IMR-90 (cell line): ENCODE measurements around the gene ZMAT2. TPM values are rescaled to one million over a fixed set of nuclear protein-coding genes. Genes with fewer than 3 reads are reported as not detected.

Source experiments
- ATAC-seq: fragments of 200-7000 bp; cut with Tn5 transposase; 2 replicates; pipeline ENCODE4 v1.9.1; 2020; ENCODE audit warnings: low read depth, mild to moderate bottlenecking, moderate library complexity
- BruUV-seq: library from RNA; stranded (reverse); fragments of 400-500 nt; replicated peaks from 2 replicates; lab custom pipeline; 2021; lab: Mats Ljungman, UMichigan
- CTCF ChIA-PET: fragments of 300-600 bp; formaldehyde crosslinking; extraction: SDS; loops from one replicate; lab custom pipeline; 2021; ENCODE audit warnings: antibody characterized with exemption; lab: Yijun Ruan, JAX
- POLR2A ChIA-PET: fragments of 300-600 bp; sonication (Branson Sonifier 250); formaldehyde crosslinking; loops from one replicate; lab custom pipeline; 2022; ENCODE audit warnings: antibody characterized with exemption; ENCODE audit not compliant: unreplicated experiment; lab: Charles Lee
- DNase-seq: peaks from one replicate; pipeline ENCODE4 v3.0.0; 2013
- H2AFZ ChIP-seq: replicated peaks from 2 replicates; pipeline ENCODE3; 2013; ENCODE audit warnings: low read length, mild to moderate bottlenecking; ENCODE audit not compliant: poor library complexity
- H2AK5ac ChIP-seq: 2 replicates; pipeline ENCODE4 v1.6.1; 2013; ENCODE audit warnings: low read depth, low read length, inconsistent platforms
- H2AK9ac ChIP-seq: replicated peaks from 2 replicates; pipeline ENCODE3; 2013; ENCODE audit warnings: mild to moderate bottlenecking, low read depth, low read length, moderate library complexity; ENCODE audit not compliant: poor library complexity
- H2BK120ac ChIP-seq: 2 replicates; pipeline ENCODE4 v1.6.1; 2013; ENCODE audit warnings: low read depth, low read length, inconsistent platforms
- H2BK15ac ChIP-seq: 3 replicates; pipeline ENCODE4 v1.6.1; 2013; ENCODE audit warnings: low read depth, low read length, inconsistent platforms
- H2BK20ac ChIP-seq: 2 replicates; pipeline ENCODE4 v1.6.1; 2013; ENCODE audit warnings: low read depth, mild to moderate bottlenecking, inconsistent platforms, low read length, moderate library complexity
- H2BK5ac ChIP-seq: 2 replicates; pipeline ENCODE4 v1.6.1; 2013; ENCODE audit warnings: mild to moderate bottlenecking, low read depth, low read length, inconsistent platforms; ENCODE audit not compliant: poor library complexity, severe bottlenecking
- H3K14ac ChIP-seq: replicated peaks from 2 replicates; pipeline ENCODE4 v1.6.1; 2013; ENCODE audit warnings: low read depth, low read length, inconsistent platforms
- H3K18ac ChIP-seq: 2 replicates; pipeline ENCODE4 v1.6.1; 2013; ENCODE audit warnings: low read depth, low read length, control low read depth
- H3K23ac ChIP-seq: 2 replicates; pipeline ENCODE4 v1.6.1; 2013; ENCODE audit warnings: low read depth, low read length, inconsistent platforms
- H3K27ac ChIP-seq: 2 replicates; pipeline ENCODE4 v1.5.1; 2013; ENCODE audit warnings: mild to moderate bottlenecking, control low read depth, low read length; ENCODE audit not compliant: insufficient read depth
- H3K27me3 ChIP-seq: 2 replicates; pipeline ENCODE4 v1.6.1; 2013; ENCODE audit warnings: low read length; ENCODE audit not compliant: control insufficient read depth, insufficient read depth
- H3K36me3 ChIP-seq: 2 replicates; pipeline ENCODE4 v1.6.1; 2013; ENCODE audit warnings: low read length, mixed read lengths; ENCODE audit not compliant: control insufficient read depth, insufficient read depth
- H3K4ac ChIP-seq: 2 replicates; pipeline ENCODE4 v1.6.1; 2013; ENCODE audit warnings: low read depth, low read length, inconsistent platforms
- H3K4me1 ChIP-seq: 2 replicates; pipeline ENCODE4 v1.6.1; 2013; ENCODE audit warnings: low read length, mixed read lengths; ENCODE audit not compliant: control insufficient read depth, insufficient read depth
- H3K4me2 ChIP-seq: 2 replicates; pipeline ENCODE4 v1.6.1; 2013; ENCODE audit warnings: low read depth, mild to moderate bottlenecking, control low read depth, low read length, moderate library complexity
- H3K4me3 ChIP-seq: 2 replicates; pipeline ENCODE4 v1.5.1; 2013; ENCODE audit warnings: low read depth, mild to moderate bottlenecking, control low read depth, low read length, moderate library complexity; ENCODE audit not compliant: insufficient read depth
- H3K56ac ChIP-seq: 2 replicates; pipeline ENCODE4 v1.6.1; 2013; ENCODE audit warnings: low read length, inconsistent platforms; ENCODE audit not compliant: insufficient read depth; ENCODE audit errors: extremely low read depth
- H3K79me1 ChIP-seq, 2 experiments: 2 replicates each; pipeline ENCODE4 v1.6.1; 2013; ENCODE audit warnings: low read length in 2 of 2, inconsistent platforms in 1 of 2, low read depth in 1 of 2
- H3K9ac ChIP-seq: 2 replicates; pipeline ENCODE4 v1.6.1; 2013; ENCODE audit warnings: low read depth, low read length, control low read depth
- H3K9me1 ChIP-seq: 2 replicates; pipeline ENCODE4 v1.6.1; 2013; ENCODE audit warnings: low read length, inconsistent platforms; ENCODE audit not compliant: insufficient read depth
- H3K9me3 ChIP-seq: 2 replicates; pipeline ENCODE4 v1.6.1; 2013; ENCODE audit warnings: low read length; ENCODE audit not compliant: control insufficient read depth, insufficient read depth
- H4K20me1 ChIP-seq: 2 replicates; pipeline ENCODE4 v1.6.1; 2013; ENCODE audit warnings: low read length, inconsistent platforms; ENCODE audit not compliant: insufficient read depth
- H4K5ac ChIP-seq: 2 replicates; pipeline ENCODE4 v1.6.1; 2013; ENCODE audit warnings: mild to moderate bottlenecking, low read depth, low read length, control low read depth
- H4K8ac ChIP-seq, 2 experiments: 2 replicates each; pipeline ENCODE4 v1.6.1; 2013; ENCODE audit warnings: low read depth in 2 of 2, low read length in 2 of 2, control low read depth in 1 of 2, inconsistent platforms in 1 of 2
- H4K91ac ChIP-seq: 2 replicates; pipeline ENCODE4 v1.6.1; 2013; ENCODE audit warnings: low read depth, low read length, inconsistent platforms; ENCODE audit not compliant: insufficient read depth
- BHLHE40 ChIP-seq: fragments of 150-350 bp; IDR thresholded peaks from 2 replicates; pipeline ENCODE4 v1.6.1; 2016; ENCODE audit warnings: mild to moderate bottlenecking, low read depth, low read length
- CEBPB ChIP-seq: IDR thresholded peaks from 2 replicates; pipeline ENCODE4 v1.6.1; 2012; ENCODE audit warnings: low read depth, low read length, improper control_type of control experiment
- CHD1 ChIP-seq: IDR thresholded peaks from 2 replicates; pipeline ENCODE4 v1.6.1; 2012; ENCODE audit warnings: low read depth, low read length, improper control_type of control experiment
- FOS ChIP-seq: fragments of 150-350 bp; IDR thresholded peaks from 2 replicates; pipeline ENCODE4 v1.6.1; 2016; ENCODE audit warnings: low read depth, low read length
- MAFK ChIP-seq: IDR thresholded peaks from 2 replicates; pipeline ENCODE4 v1.6.1; 2012; ENCODE audit warnings: low read depth, low read length, improper control_type of control experiment
- MAZ ChIP-seq: IDR thresholded peaks from 2 replicates; pipeline ENCODE4 v1.6.1; 2012; ENCODE audit warnings: low read depth, mild to moderate bottlenecking, low read length, improper control_type of control experiment, moderate library complexity, borderline replicate concordance
- NFE2L2 ChIP-seq: fragments of 150-350 bp; IDR thresholded peaks from 2 replicates; pipeline ENCODE4 v1.6.1; 2016; ENCODE audit warnings: low read depth, mild to moderate bottlenecking, low read length
- SMC3 ChIP-seq: fragments of 150-350 bp; IDR thresholded peaks from 2 replicates; pipeline ENCODE4 v1.6.1; 2016; ENCODE audit warnings: low read depth, mild to moderate bottlenecking, antibody characterized with exemption, low read length, moderate library complexity
- WGBS, 2 experiments: methylation state at CpG; one replicate each; pipeline versions ENCODE4 v1.1.5 to v1.1.7; 2013; ENCODE audit warnings: missing lambda C conversion rate in 2 of 2; ENCODE audit not compliant: insufficient read length in 1 of 2; ENCODE audit errors: extremely low coverage in 2 of 2; 5-methylcytosine and 5-hydroxymethylcytosine counted together
- dilution Hi-C: fragments of 300-500 bp; cut with HindIII; formaldehyde crosslinking; loops from one replicate; pipeline ENCODE4 v1.14.3; 2018; ENCODE audit warnings: low sequenced_read_pairs; ENCODE audit not compliant: unreplicated experiment
- in situ Hi-C: fragments of 300-500 bp; cut with MboI; formaldehyde crosslinking; loops from 3 replicates; pipeline ENCODE4 v1.14.3; 2019; ENCODE audit warnings: low sequenced_read_pairs, inconsistent platforms, mixed read lengths
- intact Hi-C: fragments of 100-400 bp; cut with micrococcal nuclease; formaldehyde crosslinking; loops from 2 replicates; pipeline ENCODE4 v1.10.0; 2022
- polyA plus RNA-seq, 3 experiments: library from polyadenylated mRNA; depleted of rRNA; stranded (reverse); fragments of >200 nt; gene quantifications; 2 replicates each; pipeline ENCODE4 v1.2.3, GENCODE V29; 2012; ENCODE audit warnings: low replicate concordance in 1 of 3
- total RNA-seq: library from RNA; depleted of rRNA; stranded (reverse); fragments of >200 nt; gene quantifications from 2 replicates; pipeline ENCODE4 v1.2.3, GENCODE V29; 2012
- TF ChIP-seq, protein P1 (sequence below): fragments of 150-350 bp; IDR thresholded peaks from 2 replicates; pipeline ENCODE4 v1.6.1; 2017; ENCODE audit warnings: mild to moderate bottlenecking, antibody characterized with exemption, low read length, low read depth
- TF ChIP-seq, protein P2 (sequence below): conservative IDR thresholded peaks from 2 replicates; pipeline ENCODE4 v1.5.1; 2012; ENCODE audit warnings: mild to moderate bottlenecking, low read depth, low read length, improper control_type of control experiment

The ZMAT2 gene
- total and polyA plus RNA-seq, 2 of the 4 experiments (the other 2 are of a cell fraction): 16.3 to 41.2 TPM

GRCh38 chr5:140690941-140691924 lies 9.0 kb upstream of the ZMAT2 start, which contains the start of the genes HARS1 and HARS2 (continued):
- no peak for TF ChIP-seq MAFK

GRCh38 chr5:140694276-140694675 lies 6.0 kb upstream of the ZMAT2 start:
- ATAC-seq (no peak), DNase-seq (peak; percentile 46)
- TF ChIP-seq BHLHE40 (no peak), CEBPB (no peak), NFE2L2 (no peak), MAZ (no peak), FOS (no peak), CHD1 (no peak), SMC3 (no peak)
- TF ChIP-seq, protein P1, sequence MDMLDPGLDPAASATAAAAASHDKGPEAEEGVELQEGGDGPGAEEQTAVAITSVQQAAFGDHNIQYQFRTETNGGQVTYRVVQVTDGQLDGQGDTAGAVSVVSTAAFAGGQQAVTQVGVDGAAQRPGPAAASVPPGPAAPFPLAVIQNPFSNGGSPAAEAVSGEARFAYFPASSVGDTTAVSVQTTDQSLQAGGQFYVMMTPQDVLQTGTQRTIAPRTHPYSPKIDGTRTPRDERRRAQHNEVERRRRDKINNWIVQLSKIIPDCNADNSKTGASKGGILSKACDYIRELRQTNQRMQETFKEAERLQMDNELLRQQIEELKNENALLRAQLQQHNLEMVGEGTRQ: no peak
- TF ChIP-seq, protein P2, sequence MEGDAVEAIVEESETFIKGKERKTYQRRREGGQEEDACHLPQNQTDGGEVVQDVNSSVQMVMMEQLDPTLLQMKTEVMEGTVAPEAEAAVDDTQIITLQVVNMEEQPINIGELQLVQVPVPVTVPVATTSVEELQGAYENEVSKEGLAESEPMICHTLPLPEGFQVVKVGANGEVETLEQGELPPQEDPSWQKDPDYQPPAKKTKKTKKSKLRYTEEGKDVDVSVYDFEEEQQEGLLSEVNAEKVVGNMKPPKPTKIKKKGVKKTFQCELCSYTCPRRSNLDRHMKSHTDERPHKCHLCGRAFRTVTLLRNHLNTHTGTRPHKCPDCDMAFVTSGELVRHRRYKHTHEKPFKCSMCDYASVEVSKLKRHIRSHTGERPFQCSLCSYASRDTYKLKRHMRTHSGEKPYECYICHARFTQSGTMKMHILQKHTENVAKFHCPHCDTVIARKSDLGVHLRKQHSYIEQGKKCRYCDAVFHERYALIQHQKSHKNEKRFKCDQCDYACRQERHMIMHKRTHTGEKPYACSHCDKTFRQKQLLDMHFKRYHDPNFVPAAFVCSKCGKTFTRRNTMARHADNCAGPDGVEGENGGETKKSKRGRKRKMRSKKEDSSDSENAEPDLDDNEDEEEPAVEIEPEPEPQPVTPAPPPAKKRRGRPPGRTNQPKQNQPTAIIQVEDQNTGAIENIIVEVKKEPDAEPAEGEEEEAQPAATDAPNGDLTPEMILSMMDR: no peak
- H4K5ac ChIP-seq: no peak overlapping the region
- no peak overlapping the region for H2AK9ac ChIP-seq
- H3K9me3 ChIP-seq: no peaks in the 10 kb centered on the region
- peaks cover 2% of the 10 kb centered on the region; the same call in 1 of the 2 replicates for H3K4me1 ChIP-seq
- BruUV-seq: no TSS peak
- H4K91ac ChIP-seq: no peak overlapping the region
- H3K14ac ChIP-seq: no peak overlapping the region
- no peak overlapping the region for H3K23ac ChIP-seq
- H3K9ac ChIP-seq: no peak overlapping the region
- intact Hi-C loops (loop anchor here (10.0 kb wide), 1 partner anchor 449 kb away; no protein-coding TSS in a partner anchor), in situ Hi-C loops (loop anchor here (25.0 kb wide), 1 partner anchor 893 kb away; no protein-coding TSS in a partner anchor), dilution Hi-C loops (no loop called here)
- no peak overlapping the region for H2BK120ac ChIP-seq
- H2AK5ac ChIP-seq: no peak overlapping the region
- H3K4me3 ChIP-seq: no peak overlapping the region
- no peak overlapping the region for H2BK15ac ChIP-seq
- peaks cover 43 to 48% of the 10 kb centered on the region in 2 experiments for H3K79me1 ChIP-seq
- H4K8ac ChIP-seq: no peak overlapping the region
- ChIA-PET CTCF (no interaction called here), POLR2A (no interaction called here)
- no peaks in the 10 kb centered on the region for H3K27me3 ChIP-seq
- H3K18ac ChIP-seq: no peak overlapping the region
- H2AFZ ChIP-seq: no peak overlapping the region
- H3K36me3 ChIP-seq: peaks cover 43% of the 10 kb centered on the region
- WGBS, 2 experiments: no CpG with 5 or more reads among the region's 5 CpGs
- no peak overlapping the region for H2BK5ac ChIP-seq
- no peak overlapping the region for H3K56ac ChIP-seq
- no peak overlapping the region for H3K4me2 ChIP-seq
- H4K20me1 ChIP-seq: no peaks in the 10 kb centered on the region
- no peak overlapping the region for H2BK20ac ChIP-seq
- no peak overlapping the region for H3K4ac ChIP-seq
- no peak overlapping the region for H3K27ac ChIP-seq
- no peaks in the 10 kb centered on the region for H3K9me1 ChIP-seq
